Suprapubic skin (tissue), 4 donors: Measurements from ENCODE around the gene BCAT1. TPM values are rescaled to one million over a fixed set of nuclear protein-coding genes. Genes with fewer than 3 reads are reported as not detected.

ENCODE experiments used
- DNase-seq, 2 donors: peaks; one replicate each; pipeline ENCODE4 v3.0.0-alpha.2; 2019; ENCODE audit warnings: low spot score in 2 of 2
- H3K27ac ChIP-seq: fragments of 200-600 bp; sonication (generic); one replicate; pipeline ENCODE4 v1.5.1; 2019
- H3K27me3 ChIP-seq: fragments of 200-600 bp; sonication (generic); one replicate; pipeline ENCODE4 v1.5.1; 2019
- H3K36me3 ChIP-seq: fragments of 200-600 bp; sonication (generic); one replicate; pipeline ENCODE4 v1.5.1; 2019
- H3K4me1 ChIP-seq: fragments of 200-600 bp; sonication (generic); one replicate; pipeline ENCODE4 v1.5.1; 2019
- H3K4me3 ChIP-seq: fragments of 200-600 bp; sonication (generic); one replicate; pipeline ENCODE4 v1.5.1; 2019; ENCODE audit warnings: mild to moderate bottlenecking
- H3K9me3 ChIP-seq: fragments of 200-600 bp; sonication (generic); one replicate; pipeline ENCODE4 v1.5.1; 2019
- CTCF ChIP-seq, 2 donors: fragments of 200-600 bp in 1 of 2; fragments of 450-650 bp in 1 of 2; sonication (generic) in 1 of 2; IDR thresholded peaks; one replicate each; pipeline ENCODE4 v1.5.1; 2016 to 2019; ENCODE audit warnings: antibody characterized with exemption in 2 of 2, mild to moderate bottlenecking in 1 of 2, moderate library complexity in 1 of 2
- EP300 ChIP-seq: sonication (generic); formaldehyde crosslinking; IDR thresholded peaks from one replicate; pipeline ENCODE4 v1.6.1; 2017; ENCODE audit warnings: antibody characterized with exemption
- POLR2A ChIP-seq, 2 donors: fragments of 450-650 bp; IDR thresholded peaks; one replicate each; pipeline ENCODE4 v1.6.1; 2017; ENCODE audit warnings: antibody characterized with exemption in 2 of 2, mild to moderate bottlenecking in 2 of 2, moderate library complexity in 2 of 2
- POLR2AphosphoS5 ChIP-seq, 3 donors: sonication (generic); formaldehyde crosslinking; IDR thresholded peaks; one replicate each; pipeline ENCODE4 v1.6.1; 2017; ENCODE audit warnings: antibody characterized with exemption in 3 of 3
- WGBS: methylation state at CpG from one replicate; pipeline ENCODE4 v1.1.5; 2018; 5-methylcytosine and 5-hydroxymethylcytosine counted together
- total RNA-seq, 4 donors: library from RNA; depleted of rRNA; stranded (reverse); fragments of >200 nt; gene quantifications; one replicate each; pipeline ENCODE4 v1.1.0, GENCODE V29; 2016

BCAT1 gene
- total RNA-seq, 4 donors from 2014 or later, result 0.68 to 2.9 (median 1.5) TPM

DNA sequence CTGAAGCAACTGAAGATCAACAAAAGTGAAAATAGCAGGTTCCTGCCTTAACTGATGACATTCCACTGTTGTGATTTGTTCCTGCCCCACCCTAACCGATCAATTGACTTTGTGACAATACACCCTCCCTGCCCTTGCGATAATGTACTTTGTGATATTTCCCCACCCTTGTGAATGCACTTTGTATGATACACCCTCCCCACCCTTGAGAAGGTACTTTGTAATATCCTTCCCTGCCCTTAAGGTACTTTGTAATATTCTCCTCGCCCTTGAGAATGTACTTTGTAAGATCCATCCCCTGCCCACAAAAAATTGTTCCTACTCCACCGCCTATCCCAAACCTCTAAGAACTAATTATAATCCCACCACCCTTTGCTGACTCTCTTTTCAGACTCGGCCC is 41.4 kb downstream of the BCAT1 start:
- Histone ChIP-seq H3K9me3 (no peaks in the 10 kb centered on the region), H3K4me3 (no peak overlapping the region), H3K27me3 (peaks cover 17% of the 10 kb centered on the region), H3K4me1 (peaks cover 11% of the 10 kb centered on the region), H3K27ac (no peak overlapping the region), H3K36me3 (no peaks in the 10 kb centered on the region)
- 94% methylated on average over 5 of the region's 5 CpGs for whole genome bisulfite sequencing
- TF ChIP-seq EP300 (no peak), POLR2AphosphoS5 (IDR thresholded peaks at IDR 0.05) (no peak), CTCF (IDR thresholded peaks at IDR 0.05) (no peak), POLR2A (IDR thresholded peaks at IDR 0.05) (no peak)
- no peak for DNase-seq

DNA sequence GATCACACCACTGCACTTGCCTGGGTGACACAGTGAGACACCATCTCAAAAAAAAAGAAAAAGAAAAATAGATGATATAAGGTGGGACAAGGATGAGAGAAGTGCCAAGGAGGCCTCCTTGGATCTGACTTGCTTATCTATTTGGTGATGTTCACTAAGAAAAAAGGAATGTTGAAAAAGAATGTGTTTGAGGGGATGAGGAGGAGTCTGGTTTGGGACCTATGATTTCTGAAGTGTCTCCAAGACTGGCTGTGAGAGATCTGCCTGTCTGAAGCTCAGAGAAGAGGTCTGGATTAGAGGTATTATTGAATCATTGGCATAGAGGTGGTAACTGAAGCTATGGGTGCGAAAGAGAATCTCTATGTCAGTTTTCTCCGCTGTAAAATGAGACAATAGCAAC is 42.8 kb downstream of the BCAT1 start:
- TF ChIP-seq POLR2AphosphoS5 (IDR thresholded peaks at IDR 0.05) (no peak), EP300 (no peak), POLR2A (IDR thresholded peaks at IDR 0.05) (no peak), CTCF (IDR thresholded peaks at IDR 0.05) (no peak)
- H3K27me3 ChIP-seq, result peaks cover 25% of the 10 kb centered on the region
- no peak overlapping the region for H3K27ac ChIP-seq
- peaks cover 16% of the 10 kb centered on the region for H3K4me1 ChIP-seq
- no peaks in the 10 kb centered on the region for H3K36me3 ChIP-seq
- H3K9me3 ChIP-seq, result no peaks in the 10 kb centered on the region
- 100% methylated on average over 2 of the region's 2 CpGs for WGBS
- DNase-seq, result no peak
- no peak overlapping the region for H3K4me3 ChIP-seq

- DNase-seq, result no peak
- TF ChIP-seq POLR2AphosphoS5 (IDR thresholded peaks at IDR 0.05), result no peak
- no peak for TF ChIP-seq POLR2A (IDR thresholded peaks at IDR 0.05)
- TF ChIP-seq CTCF (IDR thresholded peaks at IDR 0.05), result no peak
- no peak for TF ChIP-seq EP300
- Histone ChIP-seq H3K27me3 (peaks cover 25% of the 10 kb centered on the region), H3K27ac (no peak overlapping the region), H3K4me1 (peaks cover 16% of the 10 kb centered on the region), H3K36me3 (no peaks in the 10 kb centered on the region), H3K4me3 (no peak overlapping the region), H3K9me3 (no peaks in the 10 kb centered on the region)
- 47% methylated on average over 2 of the region's 2 CpGs for WGBS
Measured at GRCh38 chr12:24905431-24905830, 43.5 kb downstream of the BCAT1 start.

DNA sequence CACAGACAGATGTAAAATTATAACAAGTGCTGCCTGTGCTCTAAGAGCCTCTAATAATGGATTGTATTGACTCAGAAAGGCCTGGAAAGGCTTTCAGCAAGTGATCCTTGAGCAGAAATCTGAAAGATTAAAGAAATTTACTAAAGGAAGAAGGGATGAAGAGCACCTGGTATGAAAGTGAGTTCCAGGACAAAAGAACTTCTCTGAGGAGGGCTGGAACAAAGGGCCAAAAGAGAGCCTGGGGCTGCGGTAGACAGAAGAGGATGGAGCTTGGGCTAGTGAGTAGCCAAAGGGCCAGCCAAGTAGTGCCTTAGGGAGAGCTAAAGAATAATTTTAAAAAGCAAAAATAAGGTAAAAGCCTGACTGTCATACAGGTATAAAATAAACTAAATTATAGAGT is 44.0 kb downstream of the BCAT1 start:
- Histone ChIP-seq H3K9me3 (no peaks in the 10 kb centered on the region), H3K4me1 (peaks cover 16% of the 10 kb centered on the region), H3K4me3 (no peak overlapping the region), H3K27me3 (peaks cover 25% of the 10 kb centered on the region), H3K36me3 (no peaks in the 10 kb centered on the region), H3K27ac (no peak overlapping the region)
- TF ChIP-seq POLR2AphosphoS5 (IDR thresholded peaks at IDR 0.05) (no peak), EP300 (no peak), CTCF (IDR thresholded peaks at IDR 0.05) (no peak), POLR2A (IDR thresholded peaks at IDR 0.05) (no peak)
- DNase-seq, result no peak
- 94% methylated on average over 1 of the region's 1 CpG for WGBS

GRCh38 chr12:24903329-24904088 is 45.4 kb downstream of the BCAT1 start:
- 32% methylated on average over 25 of the region's 25 CpGs for WGBS
- peaks cover 16% of the 10 kb centered on the region for H3K4me1 ChIP-seq
- H3K27ac ChIP-seq, result peak overlapping the region; percentile 17
- peak overlapping the region; percentile 56 for H3K4me3 ChIP-seq
- no peak for DNase-seq
- no peaks in the 10 kb centered on the region for H3K36me3 ChIP-seq
- H3K27me3 ChIP-seq, result peaks cover 25% of the 10 kb centered on the region
- no peaks in the 10 kb centered on the region for H3K9me3 ChIP-seq
- TF ChIP-seq POLR2AphosphoS5 (IDR thresholded peaks at IDR 0.05), result no peak
- no peak for TF ChIP-seq POLR2A (IDR thresholded peaks at IDR 0.05)
- no peak for TF ChIP-seq EP300
- no peak for TF ChIP-seq CTCF (IDR thresholded peaks at IDR 0.05)
